Kidney (tissue), 14 donors: ENCODE measurements around the gene HHAT. TPM values are rescaled to one million over a fixed set of nuclear protein-coding genes. Genes with fewer than 3 reads are reported as not detected.
A peak's percentile ranks its signal among the peaks of the same experiment; 100 is the strongest.

Source experiments
- DNase-seq, 5 donors: peaks; one replicate each; pipeline ENCODE4 v3.0.0-alpha.2; 2013 to 2020
- FAIRE-seq: peaks from 2 replicates; lab custom pipeline; 2012; peaks lifted over from hg19 to GRCh38; lab: Jason Lieb, UNC
- H3K27ac ChIP-seq, 2 donors: one replicate each; pipeline ENCODE4 v1.7.0; 2013; ENCODE audit warnings: low read depth in 2 of 2, low read length in 2 of 2, inconsistent platforms in 1 of 2
- H3K27me3 ChIP-seq: one replicate; pipeline ENCODE4 v1.7.1; 2013; ENCODE audit warnings: low read length, inconsistent platforms; ENCODE audit not compliant: control insufficient read depth, insufficient read depth
- H3K36me3 ChIP-seq, 3 donors: one replicate each; pipeline versions ENCODE4 v1.7.0 to v1.7.1; 2013; ENCODE audit warnings: low read length in 3 of 3, control low read depth in 1 of 3, inconsistent platforms in 1 of 3; ENCODE audit not compliant: insufficient read depth in 3 of 3, control insufficient read depth in 2 of 3
- H3K4me1 ChIP-seq, 3 donors: one replicate each; pipeline versions ENCODE4 v1.7.0 to v1.7.1; 2013; ENCODE audit warnings: low read length in 3 of 3, inconsistent platforms in 1 of 3, low read depth in 1 of 3; ENCODE audit not compliant: control insufficient read depth in 2 of 3, insufficient read depth in 2 of 3
- H3K4me3 ChIP-seq, 3 donors: one replicate each; pipeline versions ENCODE4 v1.7.0 to v1.8.1; 2013; ENCODE audit warnings: low read length in 3 of 3, control low read depth in 1 of 3, inconsistent platforms in 1 of 3
- H3K9ac ChIP-seq, 3 donors: one replicate each; pipeline versions ENCODE4 v1.7.0 to v1.7.1; 2013; ENCODE audit warnings: low read length in 3 of 3, control low read depth in 1 of 3, inconsistent platforms in 1 of 3
- H3K9me3 ChIP-seq, 3 donors: one replicate each; pipeline versions ENCODE4 v1.7.0 to v1.7.1; 2013; ENCODE audit warnings: low read length in 3 of 3, control low read depth in 1 of 3, inconsistent platforms in 1 of 3; ENCODE audit not compliant: control insufficient read depth in 2 of 3, insufficient read depth in 1 of 3
- CTCF ChIP-seq: IDR thresholded peaks from 3 replicates; pipeline ENCODE4 v1.5.1; 2012; ENCODE audit warnings: mild to moderate bottlenecking, moderate library complexity, borderline replicate concordance; ENCODE audit not compliant: insufficient read depth; ENCODE audit errors: extremely low read depth
- intact Hi-C: fragments of 100-400 bp; cut with DNase I; formaldehyde crosslinking; loops from one replicate; pipeline ENCODE4 v1.11.1; 2022
- polyA plus RNA-seq: library from polyadenylated mRNA; stranded (reverse); fragments of 350-450 nt; fragmentation: Illumina TruSeq; extraction: RNeasy Lipid Tissue Mini Kit (QIAGEN cat#74804); gene quantifications from one replicate; pipeline ENCODE4 v1.2.3, GENCODE V29; 2014; ENCODE audit warnings: low read depth, low replicate concordance; ENCODE audit not compliant: insufficient read depth
- total RNA-seq: library from RNA; stranded (reverse); fragmentation: NEBNext Ultra II Directional; extraction: Animal tissue kit (Norgen Biotek cat#: 25700); gene quantifications from one replicate; pipeline ENCODE4 v1.2.1, GENCODE V29; 2021
- donor health status: control.
- donor health status: control.
- donor health status: control.
- donor health status: control.
- donor health status: control.
- donor health status: DM: yes; HTN: yes; CAD: no.
- donor health status: Normal renal cell carcinoma (clear cell type).

The HHAT gene
- total and polyA plus RNA-seq, 2 donors from 2014 or later: 5.5 to 9.7 TPM

- H3K27me3 ChIP-seq: no peaks in the 10 kb centered on the region
- intact Hi-C loops: no loop called here
- no peaks in the 10 kb centered on the region for H3K4me1 ChIP-seq
- H3K36me3 ChIP-seq: no peaks in the 10 kb centered on the region
- no peak for TF ChIP-seq CTCF
- no peak overlapping the region for H3K4me3 ChIP-seq
- no peak overlapping the region for H3K27ac ChIP-seq
- H3K9ac ChIP-seq: no peak overlapping the region
- DNase-seq (no peak), FAIRE-seq (no peak)
- H3K9me3 ChIP-seq: no peaks in the 10 kb centered on the region
Observed at GRCh38 chr1:210532223-210532598, 203.5 kb downstream of the HHAT start.

GRCh38 chr1:210535761-210536160 lies 207.1 kb downstream of the HHAT start:
- no peak overlapping the region for H3K4me3 ChIP-seq
- H3K36me3 ChIP-seq: no peaks in the 10 kb centered on the region
- H3K4me1 ChIP-seq: no peaks in the 10 kb centered on the region
- no peak overlapping the region for H3K27ac ChIP-seq
- no peak for TF ChIP-seq CTCF
- no peaks in the 10 kb centered on the region for H3K27me3 ChIP-seq
- no peak for FAIRE-seq
- H3K9ac ChIP-seq: no peak overlapping the region
- peak in 1 of 5 donors; percentile 19 for DNase-seq
- H3K9me3 ChIP-seq: no peaks in the 10 kb centered on the region
- intact Hi-C loops: no loop called here

- H3K4me1 ChIP-seq: no peaks in the 10 kb centered on the region
- no peak overlapping the region for H3K27ac ChIP-seq
- no peak for TF ChIP-seq CTCF
- intact Hi-C loops: no loop called here
- no peak overlapping the region for H3K9ac ChIP-seq
- peak in 1 of 5 donors; percentile 19 for DNase-seq
- no peaks in the 10 kb centered on the region for H3K36me3 ChIP-seq
- H3K27me3 ChIP-seq: no peaks in the 10 kb centered on the region
- no peak overlapping the region for H3K4me3 ChIP-seq
- no peaks in the 10 kb centered on the region for H3K9me3 ChIP-seq
- FAIRE-seq: no peak
Observed at GRCh38 chr1:210536254-210536961, 207.7 kb downstream of the HHAT start.

GRCh38 chr1:210540288-210540687 lies 211.6 kb downstream of the HHAT start:
- Histone ChIP-seq H3K9ac (no peak overlapping the region), H3K27ac (no peak overlapping the region), H3K27me3 (no peaks in the 10 kb centered on the region), H3K4me1 (no peaks in the 10 kb centered on the region), H3K4me3 (no peak overlapping the region), H3K9me3 (no peaks in the 10 kb centered on the region), H3K36me3 (no peaks in the 10 kb centered on the region)
- FAIRE-seq (no peak), DNase-seq (no peak)
- intact Hi-C loops: no loop called here
- TF ChIP-seq CTCF: no peak
